C4-2B (cell line): Measurements from ENCODE around the gene DEAF1.
A peak's percentile ranks its signal among the peaks of the same experiment; 100 is the strongest.

Experiments
- CTCF ChIP-seq: fragments of 450-650 bp; conservative IDR thresholded peaks from 2 replicates; pipeline ENCODE4 v1.5.1; 2017; ENCODE audit warnings: mild to moderate bottlenecking
- ZFX ChIP-seq: fragments of 450-650 bp; IDR thresholded peaks from 2 replicates; pipeline ENCODE4 v1.6.1; 2017

GRCh38 chr11:723120-723883 lies 28.3 kb upstream of the DEAF1 start:
- peak; percentile 76 for TF ChIP-seq CTCF
- no peak for TF ChIP-seq ZFX
